SU-DHL-6 (cell line): ENCODE results near the gene EIF5A.

Source experiments
- H2AFZ ChIP-seq: fragments of 200-600 bp; sonication (generic); 2 replicates; pipeline ENCODE4 v1.6.1; 2014; ENCODE audit warnings: low read depth, mild to moderate bottlenecking, moderate library complexity, mixed read lengths, antibody characterized with exemption, low read length; ENCODE audit not compliant: severe bottlenecking
- H3F3A ChIP-seq: fragments of 200-600 bp; shearing (Covaris generic); 2 replicates; pipeline ENCODE4 v1.6.0; 2016; ENCODE audit warnings: antibody characterized with exemption, mild to moderate bottlenecking; ENCODE audit not compliant: insufficient read depth
- H3K27ac ChIP-seq: fragments of 200-600 bp; sonication (generic); 2 replicates; pipeline ENCODE4 v1.5.1; 2016; ENCODE audit warnings: low read depth, mild to moderate bottlenecking, low read length, moderate library complexity, mixed read lengths
- H3K27me3 ChIP-seq: fragments of 200-600 bp; sonication (generic), shearing (Covaris generic); 2 replicates; pipeline ENCODE4 v1.6.0; 2014; ENCODE audit warnings: mild to moderate bottlenecking, low read length
- H3K36me3 ChIP-seq: fragments of 200-600 bp; sonication (generic); 2 replicates; pipeline ENCODE4 v1.6.1; 2014; ENCODE audit warnings: mild to moderate bottlenecking, low read length, mixed read lengths
- H3K4me2 ChIP-seq: fragments of 300-600, 200-600 bp; shearing (Covaris generic), sonication (generic); 2 replicates; pipeline ENCODE4 v1.6.0; 2014; ENCODE audit warnings: low read length, low read depth, mild to moderate bottlenecking; ENCODE audit not compliant: poor library complexity, severe bottlenecking
- H3K4me3 ChIP-seq: fragments of 200-600 bp; sonication (generic); 2 replicates; pipeline ENCODE4 v1.5.1; 2014; ENCODE audit warnings: antibody characterized with exemption, low read length, mild to moderate bottlenecking, mixed read lengths; ENCODE audit not compliant: insufficient read depth, poor library complexity, severe bottlenecking
- H3K79me2 ChIP-seq: fragments of 200-600 bp; sonication (generic); 2 replicates; pipeline ENCODE4 v1.6.1; 2014; ENCODE audit warnings: mild to moderate bottlenecking, low read length, moderate library complexity; ENCODE audit not compliant: insufficient read depth
- H3K9ac ChIP-seq: fragments of 200-600 bp; sonication (generic); 2 replicates; pipeline ENCODE4 v1.7.0; 2014; ENCODE audit warnings: mild to moderate bottlenecking, low read length
- H3K9me2 ChIP-seq: fragments of 200-600 bp; sonication (generic); replicated peaks from 2 replicates; pipeline ENCODE4 v1.6.1; 2014; ENCODE audit warnings: low read length; ENCODE audit not compliant: insufficient read depth
- H3K9me3 ChIP-seq: fragments of 200-600 bp; sonication (generic); 2 replicates; pipeline ENCODE4 v1.6.1; 2014; ENCODE audit warnings: low read length, mixed read lengths; ENCODE audit not compliant: insufficient read depth
- H4K20me1 ChIP-seq: fragments of 200-600 bp; sonication (generic); 2 replicates; pipeline ENCODE4 v1.6.1; 2014; ENCODE audit warnings: low read depth, mild to moderate bottlenecking, antibody characterized with exemption, low read length, moderate library complexity, mixed read lengths
- EZH2phosphoT487 ChIP-seq: fragments of 200-600 bp; sonication (generic), shearing (Covaris generic); conservative IDR thresholded peaks from 2 replicates; pipeline ENCODE4 v1.6.1; 2018; ENCODE audit warnings: mild to moderate bottlenecking, antibody characterized with exemption, low read length, moderate library complexity, mixed read lengths
- TF ChIP-seq, protein P1 (sequence below): fragments of 200-600 bp; sonication (generic); IDR thresholded peaks from one replicate; pipeline ENCODE4 v1.5.1; 2017; ENCODE audit warnings: antibody characterized with exemption, mild to moderate bottlenecking, low read length, moderate library complexity; ENCODE audit not compliant: insufficient read depth, poor library complexity, severe bottlenecking

Gene EIF5A

DNA sequence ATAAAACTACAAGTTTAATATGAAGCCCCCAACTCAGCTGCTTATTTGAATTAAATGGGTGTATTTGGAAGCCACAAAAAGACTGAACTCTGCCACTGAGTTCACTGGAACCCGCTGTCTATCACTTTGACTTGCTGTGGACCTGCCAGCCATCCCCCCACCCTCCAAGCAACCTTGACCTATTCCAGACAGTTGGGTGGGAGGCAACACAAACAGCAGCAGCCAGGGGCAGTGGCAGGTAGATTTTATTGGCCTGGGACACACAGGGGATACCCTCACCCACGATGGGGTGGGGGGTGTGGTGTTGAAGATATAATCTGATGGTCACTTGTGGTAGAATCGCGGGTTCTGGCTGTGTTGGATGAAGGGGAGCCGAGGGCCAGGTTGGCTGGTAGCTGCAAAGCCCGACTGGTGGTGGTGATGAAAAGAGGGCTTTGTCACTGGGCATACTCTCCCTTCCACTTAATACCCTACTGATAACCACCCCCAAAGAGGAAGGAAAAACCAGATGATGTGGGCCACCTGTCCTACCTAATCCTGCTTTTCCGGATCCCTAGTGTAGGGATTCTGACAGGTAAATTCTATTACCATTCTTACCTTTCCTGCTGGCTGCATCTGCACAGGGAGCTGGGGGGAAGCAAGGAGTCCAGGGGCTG is 5.1 kb downstream of the EIF5A start:
- no peaks in the 10 kb centered on the region for H3K9me3 ChIP-seq
- H3K36me3 ChIP-seq = peaks cover 24% of the 10 kb centered on the region
- H3K4me3 ChIP-seq = no peak overlapping the region
- H3K27ac ChIP-seq = no peak overlapping the region
- H2AFZ ChIP-seq = no peak overlapping the region
- no peaks in the 10 kb centered on the region for H3K9me2 ChIP-seq
- no peak for TF ChIP-seq EZH2phosphoT487
- TF ChIP-seq, protein P1, sequence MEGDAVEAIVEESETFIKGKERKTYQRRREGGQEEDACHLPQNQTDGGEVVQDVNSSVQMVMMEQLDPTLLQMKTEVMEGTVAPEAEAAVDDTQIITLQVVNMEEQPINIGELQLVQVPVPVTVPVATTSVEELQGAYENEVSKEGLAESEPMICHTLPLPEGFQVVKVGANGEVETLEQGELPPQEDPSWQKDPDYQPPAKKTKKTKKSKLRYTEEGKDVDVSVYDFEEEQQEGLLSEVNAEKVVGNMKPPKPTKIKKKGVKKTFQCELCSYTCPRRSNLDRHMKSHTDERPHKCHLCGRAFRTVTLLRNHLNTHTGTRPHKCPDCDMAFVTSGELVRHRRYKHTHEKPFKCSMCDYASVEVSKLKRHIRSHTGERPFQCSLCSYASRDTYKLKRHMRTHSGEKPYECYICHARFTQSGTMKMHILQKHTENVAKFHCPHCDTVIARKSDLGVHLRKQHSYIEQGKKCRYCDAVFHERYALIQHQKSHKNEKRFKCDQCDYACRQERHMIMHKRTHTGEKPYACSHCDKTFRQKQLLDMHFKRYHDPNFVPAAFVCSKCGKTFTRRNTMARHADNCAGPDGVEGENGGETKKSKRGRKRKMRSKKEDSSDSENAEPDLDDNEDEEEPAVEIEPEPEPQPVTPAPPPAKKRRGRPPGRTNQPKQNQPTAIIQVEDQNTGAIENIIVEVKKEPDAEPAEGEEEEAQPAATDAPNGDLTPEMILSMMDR = no peak
- peaks cover 42% of the 10 kb centered on the region for H3K79me2 ChIP-seq
- peaks cover 19% of the 10 kb centered on the region for H4K20me1 ChIP-seq
- H3K9ac ChIP-seq = no peak overlapping the region
- peaks cover 59% of the 10 kb centered on the region for H3F3A ChIP-seq
- no peaks in the 10 kb centered on the region for H3K27me3 ChIP-seq
- H3K4me2 ChIP-seq = no peak overlapping the region

DNA sequence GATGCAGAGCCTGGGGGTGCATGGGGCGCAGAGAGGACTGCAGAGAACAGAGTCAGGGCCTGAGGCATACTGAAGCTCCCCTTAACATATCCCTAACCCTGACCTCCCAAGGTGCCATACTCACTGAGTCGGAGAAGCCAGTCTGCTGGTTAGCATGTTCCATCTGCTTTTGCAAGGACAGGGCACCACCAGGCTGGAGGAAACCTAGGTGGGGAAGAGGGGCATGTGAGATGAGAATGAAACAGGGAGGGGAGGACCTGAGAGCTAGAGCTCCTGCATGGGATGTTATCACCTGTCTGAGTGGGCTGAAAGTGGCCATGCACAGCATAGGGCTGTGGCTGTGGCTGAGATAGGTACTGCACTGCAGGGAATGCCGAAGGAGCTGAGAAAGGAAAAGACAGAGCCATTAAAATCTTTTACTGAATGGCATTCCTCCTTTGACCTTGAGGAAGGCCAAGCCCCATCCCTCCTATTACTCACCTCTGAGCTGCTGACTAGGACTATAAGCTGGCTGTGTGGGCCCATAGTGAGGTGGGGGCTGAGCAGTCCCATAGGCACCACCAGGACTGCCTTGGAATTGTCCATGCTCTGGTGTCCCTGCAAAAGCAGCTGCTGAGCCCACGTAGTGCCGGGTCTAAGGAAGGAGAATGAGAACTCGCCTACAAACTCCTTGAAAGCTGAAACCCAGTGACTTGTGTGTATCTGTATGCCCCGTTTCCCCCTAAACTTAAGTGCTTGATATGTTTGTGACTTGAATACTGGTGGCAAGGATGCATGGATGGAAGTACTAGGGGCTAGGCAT is 5.9 kb downstream of the EIF5A start:
- Histone ChIP-seq H3K27me3 (no peaks in the 10 kb centered on the region), H4K20me1 (peaks cover 19% of the 10 kb centered on the region), H3K79me2 (peaks cover 35% of the 10 kb centered on the region), H3K9me2 (no peaks in the 10 kb centered on the region), H3K9me3 (no peaks in the 10 kb centered on the region), H3F3A (peaks cover 57% of the 10 kb centered on the region), H2AFZ (no peak overlapping the region), H3K27ac (peak overlapping the region; percentile 75; the same call in 1 of the 2 replicates), H3K9ac (0 out of 2 replicates have a peak overlapping the region, but pooled peaks have one; percentile 83), H3K36me3 (peaks cover 23% of the 10 kb centered on the region), H3K4me2 (peak overlapping the region; percentile 81), H3K4me3 (no peak overlapping the region)
- TF ChIP-seq, protein P1 = no peak
- no peak for TF ChIP-seq EZH2phosphoT487

DNA sequence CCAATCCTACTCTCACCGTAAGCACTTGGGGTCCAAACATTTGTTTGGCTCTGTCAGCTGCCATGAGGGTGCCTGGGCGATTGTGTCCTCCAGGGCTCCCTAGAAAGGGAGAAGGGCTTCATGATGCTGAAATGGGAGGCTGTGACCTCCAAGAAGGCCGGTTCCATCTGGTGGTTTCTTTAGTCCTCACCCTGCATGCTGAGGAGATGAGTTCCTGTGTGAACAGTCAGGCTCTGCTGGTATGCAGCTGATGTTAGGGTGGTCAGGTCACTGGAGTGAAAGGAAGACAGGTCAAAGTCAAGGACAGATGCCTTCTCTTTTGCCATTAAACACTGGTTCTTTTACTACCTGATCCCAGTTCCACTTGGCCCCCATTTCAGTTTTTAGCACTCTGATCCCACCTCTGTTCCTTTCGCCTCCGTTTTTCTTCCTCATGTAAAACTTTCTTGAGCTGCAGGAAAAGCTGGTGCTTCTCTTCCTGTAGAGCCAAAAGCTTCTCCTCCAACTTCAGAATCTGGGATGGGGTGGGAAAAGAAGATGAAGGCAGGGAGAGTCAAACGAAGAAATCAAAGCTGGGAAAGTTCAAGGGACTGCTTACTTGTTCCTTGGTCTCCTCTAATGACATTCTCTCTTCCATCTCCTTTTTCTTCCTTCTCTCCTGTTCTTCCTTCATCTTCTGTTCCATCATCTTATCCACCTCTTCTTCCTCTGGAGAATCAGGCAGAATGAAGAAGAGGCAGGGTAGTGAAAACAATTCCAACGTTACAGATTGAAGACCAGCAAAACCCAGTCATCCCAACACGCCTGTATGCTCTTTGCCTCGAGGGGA is 6.7 kb downstream of the EIF5A start:
- Histone ChIP-seq H3K4me2 (peak overlapping the region; percentile 81), H3K36me3 (peaks cover 19% of the 10 kb centered on the region), H3K9me2 (no peaks in the 10 kb centered on the region), H3K79me2 (peaks cover 27% of the 10 kb centered on the region), H3F3A (peaks cover 49% of the 10 kb centered on the region), H3K9ac (peak overlapping the region; percentile 83), H4K20me1 (peaks cover 18% of the 10 kb centered on the region), H3K9me3 (no peaks in the 10 kb centered on the region), H2AFZ (no peak overlapping the region), H3K27me3 (no peaks in the 10 kb centered on the region), H3K27ac (peak overlapping the region; percentile 75), H3K4me3 (peak overlapping the region; percentile 89)
- TF ChIP-seq EZH2phosphoT487 = no peak
- TF ChIP-seq, protein P1 = no peak
